Urinary bladder (tissue), 4 donors: ENCODE results near the gene DDR2. TPM values are rescaled to one million over a fixed set of nuclear protein-coding genes. Genes with fewer than 3 reads are reported as not detected.
A peak's percentile ranks its signal among the peaks of the same experiment; 100 is the strongest.

Source experiments
- DNase-seq: peaks from one replicate; pipeline ENCODE4 v3.0.0-alpha.2; 2015; ENCODE audit errors: extremely low spot score
- H3K27ac ChIP-seq: one replicate; pipeline ENCODE4 v1.5.1; 2013; ENCODE audit warnings: low read depth, mild to moderate bottlenecking, moderate library complexity
- H3K36me3 ChIP-seq: one replicate; pipeline ENCODE4 v1.6.1; 2013; ENCODE audit warnings: mild to moderate bottlenecking, moderate library complexity; ENCODE audit not compliant: insufficient read depth
- H3K4me1 ChIP-seq: one replicate; pipeline ENCODE4 v1.6.1; 2013; ENCODE audit warnings: mild to moderate bottlenecking, moderate library complexity; ENCODE audit not compliant: insufficient read depth
- H3K4me3 ChIP-seq: one replicate; pipeline ENCODE4 v1.5.1; 2013; ENCODE audit warnings: low read depth, low read length
- WGBS: extraction: QIAGEN DNeasy Blood & Tissue Kit; methylation state at CpG from one replicate; pipeline ENCODE4 v1.1.7; 2013; 5-methylcytosine and 5-hydroxymethylcytosine counted together
- polyA plus RNA-seq: library from polyadenylated mRNA; stranded (reverse); fragments of 200-250 nt; gene quantifications from one replicate; pipeline ENCODE4 v1.2.3, GENCODE V29; 2013
- total RNA-seq: library from RNA; depleted of rRNA; stranded (reverse); fragments of >200 nt; gene quantifications from one replicate; pipeline ENCODE4 v1.2.3, GENCODE V29; 2014
- donor health status: healthy with polysubstance abuse.
- donor health status: healthy.

Gene DDR2
- total and polyA plus RNA-seq, 2 donors, result 57.9 to 101 TPM

DNA sequence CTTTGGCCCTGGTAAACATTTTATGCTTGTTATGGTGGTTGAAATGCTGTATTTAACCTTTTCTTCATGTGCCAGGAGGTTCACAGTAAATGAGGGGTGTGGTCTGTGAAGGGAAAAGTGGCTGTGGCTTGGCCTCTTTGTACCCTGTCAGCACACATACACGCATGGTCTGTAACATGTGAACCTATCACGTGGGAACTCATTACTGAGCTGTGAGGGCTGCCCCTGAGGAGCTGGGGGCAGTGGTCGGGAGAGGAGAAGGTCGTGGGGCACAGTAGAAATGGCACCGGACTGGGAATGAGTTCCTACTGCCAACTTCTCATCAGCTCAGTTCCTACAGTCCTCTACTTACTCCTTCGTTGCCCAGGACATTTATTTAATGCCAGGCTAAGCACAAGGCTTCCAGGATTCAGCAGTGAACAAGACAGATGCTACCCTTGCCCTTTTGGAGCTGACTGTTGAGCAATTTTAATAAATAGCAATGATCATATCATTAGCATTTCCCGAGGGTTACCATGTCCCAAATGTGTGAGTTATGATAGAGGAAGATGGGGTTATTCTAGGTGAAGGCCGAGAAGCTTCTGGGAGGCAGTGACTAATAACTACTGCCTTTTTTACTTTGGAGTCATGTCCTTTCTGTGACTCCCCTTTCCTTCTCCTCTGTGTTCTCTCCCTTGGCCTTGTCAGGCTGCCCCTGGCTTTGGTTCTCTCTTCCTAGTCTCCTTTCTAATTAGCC is 38.8 kb downstream of the DDR2 start:
- WGBS, result 85% methylated on average over 8 of the region's 8 CpGs

DNA sequence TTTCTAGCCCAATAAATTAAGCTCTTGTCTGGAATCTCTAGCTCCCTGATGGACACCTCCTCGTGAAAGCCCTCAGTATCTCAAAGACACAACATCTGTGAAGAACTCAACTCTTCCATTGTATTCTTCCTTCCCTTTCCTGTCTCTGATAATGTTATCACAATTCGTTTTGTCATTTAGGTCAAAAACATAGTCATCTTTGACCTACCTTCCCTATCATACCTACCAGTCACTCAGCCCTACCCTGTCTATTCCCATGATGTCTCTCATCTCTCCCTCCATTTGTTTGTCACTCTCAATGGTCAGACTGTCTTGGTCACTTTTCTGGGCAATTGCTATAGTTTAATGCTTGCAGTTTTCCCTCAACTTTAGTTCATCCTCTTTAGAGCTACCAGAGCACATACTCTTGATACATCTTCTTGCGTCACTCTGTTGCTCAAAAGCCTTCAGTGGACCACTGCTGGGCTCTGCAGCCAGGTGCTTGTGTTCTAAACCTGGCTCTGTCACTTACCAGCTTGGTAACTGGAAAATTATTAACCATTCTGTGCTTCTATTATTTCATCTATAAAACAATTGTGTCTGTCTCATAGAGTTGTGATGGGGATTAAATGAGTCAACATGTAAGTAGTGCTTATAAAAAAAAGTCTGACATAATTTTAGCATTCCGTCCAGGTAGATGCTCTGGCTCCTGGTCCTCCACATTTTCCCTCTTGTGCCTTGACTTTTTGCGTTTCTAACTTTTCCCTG is 39.6 kb downstream of the DDR2 start:
- Histone ChIP-seq H3K27ac (no peak overlapping the region), H3K4me3 (no peak overlapping the region), H3K4me1 (peaks cover 1% of the 10 kb centered on the region), H3K36me3 (no peaks in the 10 kb centered on the region)
- WGBS, result 69% methylated on average over 5 of the region's 5 CpGs
- no peak for DNase-seq

More for the DNA sequence above, 38.8 kb downstream of the DDR2 start:
- Histone ChIP-seq H3K4me1 (peaks cover 1% of the 10 kb centered on the region), H3K36me3 (no peaks in the 10 kb centered on the region), H3K4me3 (no peak overlapping the region), H3K27ac (no peak overlapping the region)
- DNase-seq, result no peak

DNA sequence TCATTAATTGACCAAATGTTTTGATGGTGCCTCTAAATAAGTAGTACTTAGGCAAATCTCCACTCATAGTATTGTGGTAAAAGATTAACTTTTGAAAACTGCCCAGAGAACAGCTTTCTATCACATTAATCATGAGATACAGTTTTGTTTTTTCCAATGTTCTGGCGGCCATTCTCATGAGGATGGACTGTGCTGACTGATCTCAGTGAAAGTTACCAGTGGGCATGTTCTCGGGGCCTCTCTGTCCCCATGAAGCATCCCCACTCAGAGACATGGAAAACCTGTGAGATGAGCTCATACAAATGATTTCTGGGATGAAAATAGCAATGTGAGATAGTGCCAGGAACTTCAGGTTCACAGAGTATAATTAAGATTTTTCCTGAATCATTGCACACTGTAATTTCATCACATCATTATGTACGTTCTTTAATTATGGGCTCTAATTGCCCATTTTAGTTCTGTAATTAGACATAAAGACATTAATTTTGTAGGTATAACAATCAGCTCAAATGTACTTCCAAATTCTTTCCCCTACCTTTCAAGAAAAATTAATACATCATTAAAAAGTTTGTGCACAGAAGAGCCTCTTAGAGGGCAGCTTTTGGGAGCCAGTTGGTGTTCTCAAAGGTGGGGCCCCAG is 40.5 kb downstream of the DDR2 start:
- Histone ChIP-seq H3K4me3 (no peak overlapping the region), H3K27ac (no peak overlapping the region), H3K4me1 (peaks cover 1% of the 10 kb centered on the region), H3K36me3 (no peaks in the 10 kb centered on the region)
- WGBS, result 92% methylated on average over 3 of the region's 3 CpGs
- no peak for DNase-seq

DNA sequence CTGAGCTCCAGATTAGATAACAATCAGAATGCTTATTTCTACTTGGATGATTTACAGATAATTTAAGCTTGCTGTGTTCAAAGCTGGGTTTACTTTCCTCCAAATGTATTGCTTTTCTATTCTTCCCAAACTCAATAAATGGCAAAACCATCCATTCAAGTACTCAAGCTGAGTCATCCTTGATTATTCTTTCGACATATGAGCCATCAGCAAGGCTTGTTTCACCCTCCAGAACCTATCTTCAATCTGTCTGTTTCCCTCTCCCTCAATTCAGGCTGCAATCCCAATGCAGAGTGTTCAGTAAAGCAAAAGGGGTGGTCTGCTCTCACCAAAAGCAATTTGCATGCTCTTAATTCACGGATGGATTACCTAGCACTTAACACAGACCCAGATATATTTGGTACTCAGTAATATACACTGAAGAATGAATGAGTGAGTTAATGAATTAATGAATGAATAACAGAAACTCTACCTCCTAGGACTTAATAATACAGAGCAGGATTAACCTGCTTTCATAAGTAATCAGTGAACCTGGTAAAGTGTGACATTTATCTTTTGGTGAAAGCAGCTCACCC is 41.9 kb downstream of the DDR2 start:
- no peak overlapping the region for H3K4me3 ChIP-seq
- no peak overlapping the region for H3K27ac ChIP-seq
- no peak for DNase-seq
- no peaks in the 10 kb centered on the region for H3K36me3 ChIP-seq
- 90% methylated on average over 2 of the region's 2 CpGs for WGBS
- peaks cover 3% of the 10 kb centered on the region for H3K4me1 ChIP-seq

DNA sequence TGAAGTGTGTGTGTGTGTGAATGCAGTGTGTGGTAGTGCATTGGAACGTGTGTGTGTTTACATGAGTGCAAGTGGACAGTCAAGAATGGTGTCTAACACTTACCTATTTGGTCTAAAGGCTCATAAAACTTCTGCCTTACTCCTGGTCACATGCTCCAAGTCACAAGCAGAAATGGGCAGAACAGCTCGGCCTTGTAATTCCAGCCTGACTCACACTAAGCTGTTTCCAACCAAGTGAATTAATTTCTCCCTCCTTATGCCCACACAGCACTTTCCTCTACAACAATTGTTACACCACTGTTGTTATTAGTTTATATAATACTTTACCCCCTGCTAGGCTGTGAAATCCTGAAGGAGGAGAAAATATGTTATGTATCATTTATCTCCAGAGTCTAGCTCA is 43.8 kb downstream of the DDR2 start:
- peaks cover 3% of the 10 kb centered on the region for H3K4me1 ChIP-seq
- DNase-seq, result no peak
- no peak overlapping the region for H3K4me3 ChIP-seq
- 23% methylated on average over 2 of the region's 2 CpGs for WGBS
- no peaks in the 10 kb centered on the region for H3K36me3 ChIP-seq
- H3K27ac ChIP-seq, result peak overlapping the region; percentile 54

DNA sequence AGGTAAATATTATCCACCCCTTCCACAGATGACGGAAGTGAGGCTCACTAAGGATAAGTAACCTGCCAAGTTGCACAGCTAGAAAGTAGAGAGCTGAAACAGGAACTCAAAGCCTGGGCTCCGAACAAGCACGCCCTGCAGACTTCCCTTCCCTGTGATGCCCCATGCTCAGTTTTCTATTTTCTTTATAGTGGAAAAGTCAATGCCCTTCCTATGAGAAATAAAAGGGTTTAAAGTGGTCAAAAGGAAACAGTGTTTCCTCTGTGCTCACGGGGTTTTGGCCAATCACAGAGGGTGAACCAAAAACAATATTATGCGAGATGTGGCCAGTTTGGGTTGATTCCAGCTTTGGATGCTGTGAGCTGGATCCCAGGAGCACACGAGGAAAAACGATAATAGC is 44.5 kb downstream of the DDR2 start:
- 46% methylated on average over 7 of the region's 7 CpGs for WGBS
- H3K4me3 ChIP-seq, result no peak overlapping the region
- DNase-seq, result no peak
- H3K4me1 ChIP-seq, result peaks cover 3% of the 10 kb centered on the region
- H3K27ac ChIP-seq, result no peak overlapping the region
- H3K36me3 ChIP-seq, result no peaks in the 10 kb centered on the region

DNA sequence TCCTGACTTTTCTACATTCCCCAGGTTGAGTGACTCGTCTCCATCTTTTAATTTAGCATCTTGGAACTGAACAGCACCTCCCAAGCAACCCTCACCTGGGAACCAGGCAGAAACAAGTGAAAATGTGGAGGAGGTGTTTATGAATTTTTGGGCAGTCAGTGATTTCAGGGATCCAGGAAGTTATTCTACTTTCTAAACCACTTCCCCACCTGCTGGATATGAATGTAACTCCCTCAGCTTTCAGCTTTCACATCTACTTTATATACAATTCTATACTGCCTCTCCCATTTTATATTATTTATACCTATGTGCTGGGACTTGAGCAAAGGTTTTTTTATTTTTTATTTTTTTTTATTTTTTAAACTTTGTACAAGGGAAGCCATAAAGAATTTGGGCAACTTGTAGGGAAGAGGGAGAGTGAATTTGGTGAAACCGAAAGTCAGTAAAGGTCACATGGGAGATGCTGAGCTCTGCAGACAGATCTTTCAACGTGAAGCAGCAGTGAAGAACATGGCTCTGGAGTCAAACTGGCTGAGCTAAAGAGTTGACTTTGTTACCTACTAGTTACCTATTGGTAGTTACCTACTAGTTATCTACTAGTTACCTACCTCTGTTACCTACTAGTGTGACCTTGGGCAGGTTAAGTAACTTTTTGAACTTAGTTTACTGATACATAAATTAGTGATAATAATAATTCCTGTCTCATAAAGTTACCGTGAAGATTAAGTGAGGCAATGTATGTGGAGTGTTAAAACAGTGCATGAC is 45.5 kb downstream of the DDR2 start:
- whole genome bisulfite sequencing, result 81% methylated on average over 4 of the region's 4 CpGs
- Histone ChIP-seq H3K36me3 (no peaks in the 10 kb centered on the region), H3K4me3 (no peak overlapping the region), H3K27ac (no peak overlapping the region), H3K4me1 (peaks cover 3% of the 10 kb centered on the region)
- DNase-seq, result no peak

DNA sequence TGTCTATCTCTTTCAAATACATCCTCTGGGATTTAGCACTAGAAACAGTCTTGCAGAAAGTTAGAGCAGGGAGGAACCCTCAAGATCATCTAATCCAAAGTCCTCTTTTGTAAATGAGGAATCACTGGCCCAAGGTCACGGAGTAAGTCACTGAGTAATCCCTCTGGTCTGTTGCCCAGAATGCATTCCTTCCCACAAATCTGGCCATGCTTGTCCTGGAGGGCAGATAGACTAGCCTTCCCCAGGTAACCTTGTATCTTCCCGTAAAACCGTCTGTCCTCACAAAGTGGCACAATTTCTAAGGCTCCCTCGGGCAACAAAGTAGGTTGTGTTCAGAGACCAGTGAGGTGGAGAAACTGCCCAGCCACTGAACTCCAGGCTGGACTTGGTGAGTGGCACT is 46.2 kb downstream of the DDR2 start:
- 52% methylated on average over 4 of the region's 4 CpGs for WGBS
- H3K4me1 ChIP-seq, result peaks cover 3% of the 10 kb centered on the region
- no peak overlapping the region for H3K4me3 ChIP-seq
- no peak overlapping the region for H3K27ac ChIP-seq
- DNase-seq, result no peak
- H3K36me3 ChIP-seq, result no peaks in the 10 kb centered on the region

DNA sequence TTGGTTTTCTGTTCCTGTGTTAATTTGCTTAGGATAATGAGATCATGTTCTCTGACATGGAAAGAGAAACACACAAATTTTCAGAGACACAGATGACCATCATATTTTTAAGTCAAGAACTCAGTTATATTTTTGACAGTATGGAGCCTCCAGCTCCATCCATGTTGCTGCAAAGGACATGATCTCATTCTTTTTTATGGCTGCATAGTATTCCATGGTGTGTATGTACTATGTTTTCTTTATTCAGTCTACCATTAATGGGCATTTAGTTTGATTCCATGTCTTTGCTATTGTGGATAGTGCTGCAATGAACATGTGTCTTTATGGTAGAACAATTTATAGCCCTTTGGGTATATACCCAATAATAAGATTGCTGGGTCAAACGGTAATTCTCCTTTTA is 47.0 kb downstream of the DDR2 start:
- H3K4me3 ChIP-seq, result no peak overlapping the region
- H3K27ac ChIP-seq, result no peak overlapping the region
- no peaks in the 10 kb centered on the region for H3K36me3 ChIP-seq
- 46% methylated on average over 1 of the region's 1 CpG for WGBS
- DNase-seq, result no peak
- peaks cover 2% of the 10 kb centered on the region for H3K4me1 ChIP-seq

DNA sequence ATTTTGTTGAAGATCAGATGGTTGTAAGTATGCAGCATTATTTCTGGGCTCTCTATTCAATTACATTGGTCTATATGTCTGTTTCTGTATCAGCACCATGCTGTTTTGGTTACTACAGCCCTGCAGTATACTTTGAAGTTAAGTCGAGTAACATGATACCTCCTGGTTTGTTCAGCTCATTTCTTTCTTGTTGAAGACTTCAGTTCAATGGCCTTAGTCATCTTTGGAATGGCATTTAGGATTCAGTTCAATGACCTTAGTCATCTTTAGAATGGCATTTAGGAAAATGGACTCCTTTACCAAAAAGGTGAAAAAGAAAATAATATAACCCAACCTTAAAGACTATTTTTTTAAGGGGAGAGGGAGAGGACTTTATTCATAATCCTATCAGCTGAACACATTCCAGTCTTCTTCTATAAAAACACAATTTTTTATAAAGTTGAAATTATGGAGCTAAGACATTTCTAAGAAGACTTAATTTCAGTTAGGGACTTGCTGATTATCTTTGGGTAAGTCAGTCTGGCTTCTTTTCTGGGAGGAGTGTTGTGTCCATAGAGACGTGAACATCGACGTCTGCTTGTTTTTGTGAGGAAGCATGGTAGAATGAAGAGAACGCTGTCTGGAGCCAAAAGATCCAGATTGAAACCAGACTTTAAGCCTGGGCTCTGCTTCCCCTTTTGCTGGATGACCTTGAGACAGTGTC is 48.3 kb downstream of the DDR2 start:
- Histone ChIP-seq H3K27ac (no peak overlapping the region), H3K36me3 (no peaks in the 10 kb centered on the region), H3K4me1 (peaks cover 2% of the 10 kb centered on the region), H3K4me3 (no peak overlapping the region)
- DNase-seq, result no peak
- WGBS, result 68% methylated on average over 5 of the region's 5 CpGs

DNA sequence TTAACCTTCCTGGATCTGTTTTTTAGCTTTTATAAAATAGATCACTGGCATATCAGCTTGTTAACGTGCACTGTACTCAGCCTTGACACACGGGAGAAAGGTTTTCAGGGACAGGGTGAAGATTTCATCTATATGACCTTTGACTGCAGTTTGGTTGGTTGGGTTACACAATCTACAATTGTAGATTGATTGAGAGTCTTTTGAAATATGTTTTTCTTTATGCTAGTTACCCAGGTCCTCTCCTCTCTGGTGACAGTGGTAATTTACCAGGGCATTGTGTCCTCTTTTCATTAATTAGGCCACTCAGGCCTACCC is 48.8 kb downstream of the DDR2 start:
- Histone ChIP-seq H3K36me3 (no peaks in the 10 kb centered on the region), H3K4me3 (no peak overlapping the region), H3K27ac (no peak overlapping the region), H3K4me1 (peaks cover 2% of the 10 kb centered on the region)
- DNase-seq, result no peak
- WGBS, result 54% methylated on average over 2 of the region's 2 CpGs

DNA sequence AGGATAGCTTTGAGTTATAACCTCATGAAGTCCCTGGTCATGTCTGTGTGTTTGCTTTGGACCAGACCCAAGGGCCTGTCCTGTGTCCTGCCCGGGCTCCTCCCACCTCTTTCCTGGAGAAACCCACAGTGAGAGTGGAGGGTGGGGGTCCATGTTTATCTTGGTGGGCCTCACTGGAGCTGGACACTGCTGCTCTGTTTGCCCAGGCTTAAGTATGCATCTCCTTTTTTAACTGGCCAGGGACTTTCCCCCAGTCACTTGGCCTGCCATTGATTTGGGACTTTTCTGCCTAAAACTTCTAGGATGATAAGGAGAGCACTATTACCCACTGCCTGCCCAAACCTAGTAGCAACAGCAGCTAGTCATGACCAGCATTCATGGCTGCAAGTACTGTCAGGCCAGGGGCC is 49.8 kb downstream of the DDR2 start:
- WGBS, result 55% methylated on average over 1 of the region's 1 CpG
- DNase-seq, result no peak
- Histone ChIP-seq H3K36me3 (no peaks in the 10 kb centered on the region), H3K4me3 (no peak overlapping the region), H3K27ac (no peak overlapping the region), H3K4me1 (peaks cover 2% of the 10 kb centered on the region)

DNA sequence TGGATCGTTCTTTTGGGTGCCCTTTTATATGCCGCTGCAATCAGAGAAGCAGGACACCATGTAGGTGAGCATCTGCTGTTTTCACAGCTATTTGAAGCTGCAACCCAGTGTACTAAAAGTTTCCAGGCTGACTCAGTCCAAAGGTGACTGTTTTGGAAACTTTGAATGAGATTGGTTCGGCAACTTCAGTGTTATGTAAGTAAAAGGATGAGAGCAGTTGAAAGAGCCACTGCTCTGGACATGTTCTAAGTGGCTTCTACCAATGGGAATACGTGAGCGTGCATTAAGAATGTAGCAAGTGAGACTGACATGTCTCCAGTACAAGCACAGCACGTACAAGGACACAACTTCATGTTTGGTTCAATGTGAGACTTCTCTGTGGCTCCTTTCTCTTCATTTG is 55.6 kb downstream of the DDR2 start:
- no peak for DNase-seq
- no peaks in the 10 kb centered on the region for H3K36me3 ChIP-seq
- 77% methylated on average over 6 of the region's 6 CpGs for WGBS
- no peak overlapping the region for H3K27ac ChIP-seq
- no peaks in the 10 kb centered on the region for H3K4me1 ChIP-seq
- no peak overlapping the region for H3K4me3 ChIP-seq
